GM10847 (cell line): Measurements from ENCODE around the gene KSR2.

Experiments
- POLR2A ChIP-seq: IDR thresholded peaks from 2 replicates; pipeline ENCODE4 v1.6.1; 2011; ENCODE audit not compliant: insufficient read length; ENCODE audit errors: extremely low read depth

Gene KSR2

GRCh38 chr12:117523971-117524370, 444.8 kb downstream of the KSR2 start:
- no peak for TF ChIP-seq POLR2A

GRCh38 chr12:117522559-117522958, 446.2 kb downstream of the KSR2 start:
- TF ChIP-seq POLR2A = no peak

- TF ChIP-seq POLR2A = no peak
Measured at GRCh38 chr12:117521867-117522266, 446.9 kb downstream of the KSR2 start.

GRCh38 chr12:117521346-117521745, 447.4 kb downstream of the KSR2 start:
- TF ChIP-seq POLR2A = no peak

DNA sequence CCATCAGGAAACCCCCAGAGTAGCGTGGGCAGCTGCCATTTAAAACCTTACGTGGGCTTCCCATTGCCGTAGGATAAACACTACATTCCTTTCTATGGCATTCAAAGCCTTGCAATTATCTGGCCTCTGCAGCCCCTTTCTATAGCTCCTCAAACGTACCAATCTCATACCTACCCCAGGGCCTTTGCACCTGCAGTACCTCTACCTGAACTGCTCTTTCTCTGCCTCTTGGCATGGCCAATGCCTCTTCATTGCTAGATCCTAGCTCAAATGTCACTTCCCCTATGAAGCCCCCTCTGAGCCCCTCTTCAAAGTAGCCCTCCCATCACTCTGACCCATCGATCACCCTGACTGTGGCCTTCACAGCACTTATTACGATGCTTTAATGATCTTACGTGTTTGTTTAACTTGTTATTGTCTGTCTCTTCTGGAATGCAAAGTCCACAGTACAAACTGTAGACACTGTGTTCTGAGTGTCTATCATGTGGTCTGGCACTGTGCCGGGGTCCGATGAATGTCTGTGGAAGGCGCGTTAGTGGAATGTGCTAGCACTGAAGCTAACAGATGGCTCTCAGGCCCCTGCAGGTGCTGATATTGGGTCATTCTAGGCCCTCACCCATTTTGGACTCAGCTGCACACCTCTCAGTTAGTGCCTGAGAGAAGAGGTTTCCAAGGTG, 450.1 kb downstream of the KSR2 start:
- TF ChIP-seq POLR2A = no peak

- TF ChIP-seq POLR2A = no peak
Measured at GRCh38 chr12:117517219-117517739, 451.5 kb downstream of the KSR2 start.

- TF ChIP-seq POLR2A = no peak
Measured at GRCh38 chr12:117516034-117516433, 452.8 kb downstream of the KSR2 start.

- no peak for TF ChIP-seq POLR2A
Measured at GRCh38 chr12:117514016-117514415, 454.8 kb downstream of the KSR2 start.

DNA sequence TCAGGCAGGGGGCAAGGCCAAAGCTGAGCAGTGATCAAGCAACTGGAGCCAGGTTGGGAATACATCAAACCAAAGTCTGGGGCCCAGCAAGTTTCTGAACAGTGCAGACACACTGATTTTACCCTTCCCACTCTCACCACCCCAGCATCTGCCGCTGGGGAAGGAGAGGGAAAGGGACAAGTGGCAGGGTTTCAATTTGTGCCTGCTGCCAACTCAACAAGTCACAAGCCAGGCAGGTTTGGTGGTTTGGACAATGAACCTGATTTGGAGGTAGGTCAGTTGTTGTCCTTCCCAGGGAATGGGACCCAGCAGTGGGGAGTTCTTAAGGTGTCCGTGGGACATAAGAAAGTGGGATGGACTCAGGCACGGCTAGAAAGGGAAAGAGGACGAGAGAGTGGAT, 455.4 kb downstream of the KSR2 start:
- no peak for TF ChIP-seq POLR2A

DNA sequence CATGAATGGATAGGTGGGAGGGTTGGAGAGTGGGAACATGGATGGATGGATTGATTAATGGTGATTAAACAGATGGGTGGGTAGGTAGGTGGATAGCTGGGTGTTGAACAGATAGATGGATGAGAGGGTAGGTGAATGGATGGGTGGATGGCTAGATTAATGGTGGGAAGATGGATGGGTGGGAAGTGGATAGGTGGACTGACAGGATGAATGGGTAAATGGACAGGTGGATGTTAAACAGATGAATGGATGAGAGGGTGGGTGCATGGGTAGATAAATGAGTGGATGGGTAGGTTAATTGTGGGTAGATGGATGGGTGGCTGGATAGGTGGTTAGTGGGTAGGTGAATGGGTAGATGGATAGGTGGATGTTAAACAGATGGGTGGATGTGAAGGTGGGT, 460.3 kb downstream of the KSR2 start:
- TF ChIP-seq POLR2A = no peak

- TF ChIP-seq POLR2A = no peak
Measured at GRCh38 chr12:117507548-117507947, 461.2 kb downstream of the KSR2 start.

GRCh38 chr12:117506333-117506732, 462.5 kb downstream of the KSR2 start:
- no peak for TF ChIP-seq POLR2A

DNA sequence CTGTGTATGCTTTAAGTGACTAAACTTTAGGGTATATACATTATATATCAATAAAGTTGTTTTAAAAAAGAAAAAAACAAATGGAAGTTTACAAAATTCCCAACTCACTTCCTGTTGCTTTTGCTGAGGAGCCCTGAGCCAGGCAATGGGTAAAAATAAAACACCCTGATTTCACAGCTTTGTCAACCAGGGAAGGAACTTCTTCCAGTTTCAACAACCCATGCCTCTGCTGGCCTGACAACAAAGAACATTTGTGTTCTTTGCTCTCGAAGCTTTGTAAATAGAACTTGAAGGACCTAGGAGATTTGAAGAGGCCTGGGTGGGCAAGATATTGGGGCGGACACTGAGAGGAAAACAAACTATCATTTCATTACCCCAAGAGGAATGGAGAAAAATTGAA, 466.2 kb downstream of the KSR2 start:
- no peak for TF ChIP-seq POLR2A

DNA sequence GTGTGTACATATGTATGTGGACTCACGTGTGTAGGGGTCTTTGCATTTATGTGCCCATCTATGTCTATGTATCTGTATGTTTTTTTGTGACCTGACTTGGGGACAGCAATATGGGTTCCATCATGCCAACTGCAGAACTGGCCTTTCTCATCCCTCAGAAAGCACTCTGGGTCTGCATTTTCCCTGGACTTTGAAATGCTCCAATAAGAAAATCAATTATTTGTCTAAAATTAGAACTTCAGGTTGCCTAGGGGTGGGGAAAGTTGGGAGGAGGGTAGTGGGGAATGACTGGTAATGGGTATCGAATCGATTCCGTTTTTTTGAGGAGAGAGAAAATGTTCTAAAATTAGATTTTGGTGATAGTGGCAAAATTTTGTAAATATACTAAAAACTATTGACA, 466.6 kb downstream of the KSR2 start:
- TF ChIP-seq POLR2A = no peak

DNA sequence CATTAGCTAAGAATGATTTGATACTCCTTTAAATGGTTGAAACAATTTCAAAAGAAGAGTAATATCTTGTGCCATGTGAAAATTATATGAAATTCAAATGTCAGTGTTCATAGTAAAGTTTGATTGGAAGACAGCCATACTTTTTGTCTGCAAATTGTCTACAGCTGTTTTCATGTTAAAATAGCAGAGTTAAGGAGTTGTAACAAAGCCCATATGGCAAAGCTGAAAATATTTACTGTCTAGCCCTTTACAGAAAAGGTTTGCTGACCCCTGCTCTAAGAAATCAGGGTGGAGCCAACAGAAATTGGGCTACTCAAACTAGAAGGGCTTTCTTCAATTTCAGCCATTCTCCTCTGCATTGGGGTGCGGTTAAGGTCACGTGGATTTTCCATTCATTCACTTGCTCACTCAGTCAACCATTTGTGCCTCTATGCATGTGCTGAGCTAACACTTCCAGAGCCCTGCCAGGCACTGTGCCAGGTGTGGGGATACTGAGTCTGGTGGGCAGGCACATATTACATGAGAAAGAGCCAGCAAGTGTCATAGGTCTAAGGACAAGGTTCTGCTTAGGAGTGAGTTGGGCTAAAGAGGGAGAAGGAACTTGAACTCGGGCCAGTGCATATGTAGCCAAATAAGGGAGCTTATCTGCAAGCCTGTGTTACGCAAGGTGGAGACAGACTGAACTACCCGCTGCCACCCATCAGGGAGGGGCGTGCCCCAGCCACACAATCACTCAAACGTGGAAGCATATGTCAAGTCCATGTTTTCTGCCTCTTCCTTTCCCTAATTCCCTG, 467.5 kb downstream of the KSR2 start:
- TF ChIP-seq POLR2A = no peak

GRCh38 chr12:117499759-117500485, 468.9 kb downstream of the KSR2 start:
- no peak for TF ChIP-seq POLR2A

DNA sequence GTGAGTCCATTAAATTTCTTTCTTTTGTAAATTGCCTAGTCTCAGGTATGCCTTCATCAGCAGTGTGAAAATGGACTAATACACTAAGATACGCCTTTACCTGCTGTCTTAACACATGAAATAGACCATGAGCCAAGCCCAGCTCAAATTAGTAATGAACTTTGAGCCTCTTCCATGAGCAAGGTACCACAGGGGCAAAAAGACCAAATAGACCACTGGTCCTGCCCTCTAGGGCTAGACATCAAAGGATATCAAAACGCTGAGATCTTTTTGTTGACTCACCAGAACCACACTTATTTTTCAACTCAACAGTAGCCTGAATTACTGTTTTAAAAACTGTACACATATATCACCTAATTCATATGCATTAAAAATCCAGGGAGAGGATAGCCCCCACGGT, 469.9 kb downstream of the KSR2 start:
- TF ChIP-seq POLR2A = no peak
